Karpas-422 (cell line): Measurements from ENCODE around the gene RBM11. TPM values are rescaled to one million over a fixed set of nuclear protein-coding genes. Genes with fewer than 3 reads are reported as not detected.

ENCODE experiments used
- DNase-seq: peaks from one replicate; pipeline ENCODE4 v3.0.0-alpha.2; 2015
- H2AFZ ChIP-seq: fragments of 200-600 bp; sonication (generic); 2 replicates; pipeline ENCODE4 v1.6.1; 2014; ENCODE audit warnings: antibody characterized with exemption, low read length, mixed read lengths
- H3K27ac ChIP-seq: fragments of 200-600 bp; sonication (generic); 2 replicates; pipeline ENCODE4 v1.5.1; 2014; ENCODE audit warnings: mild to moderate bottlenecking, low read length, moderate library complexity
- H3K27me3 ChIP-seq: fragments of 200-600 bp; sonication (generic); 2 replicates; pipeline ENCODE4 v1.6.1; 2014; ENCODE audit warnings: low read length, mixed read lengths
- H3K36me3 ChIP-seq: fragments of 200-600 bp; sonication (generic); 2 replicates; pipeline ENCODE4 v1.6.1; 2014; ENCODE audit warnings: low read length, mixed read lengths; ENCODE audit not compliant: insufficient read depth
- H3K4me1 ChIP-seq: fragments of 200-600 bp; sonication (generic); 2 replicates; pipeline ENCODE4 v1.6.1; 2014; ENCODE audit warnings: mild to moderate bottlenecking, low read length, mixed read lengths
- H3K4me2 ChIP-seq: fragments of 200-600 bp; sonication (generic); 2 replicates; pipeline ENCODE4 v1.6.1; 2014; ENCODE audit warnings: low read length, low read depth, mild to moderate bottlenecking; ENCODE audit not compliant: poor library complexity, severe bottlenecking
- H3K4me3 ChIP-seq: fragments of 200-600 bp; sonication (generic); 2 replicates; pipeline ENCODE4 v1.5.1; 2014; ENCODE audit warnings: mild to moderate bottlenecking, antibody characterized with exemption, low read length, mixed read lengths
- H3K79me2 ChIP-seq: fragments of 200-600 bp; sonication (generic); 2 replicates; pipeline ENCODE4 v1.6.1; 2014; ENCODE audit warnings: mild to moderate bottlenecking, low read length, mixed read lengths
- H3K9ac ChIP-seq: fragments of 200-600 bp; sonication (generic); 2 replicates; pipeline ENCODE4 v1.6.0; 2014; ENCODE audit warnings: low read length
- H3K9me2 ChIP-seq: fragments of 200-600 bp; sonication (generic), shearing (Covaris generic); replicated peaks from 2 replicates; pipeline ENCODE4 v1.6.0; 2014; ENCODE audit warnings: mild to moderate bottlenecking, low read length, moderate library complexity; ENCODE audit not compliant: insufficient read depth
- H3K9me3 ChIP-seq: fragments of 300-700, 200-600 bp; sonication (generic); 2 replicates; pipeline ENCODE4 v1.6.1; 2014; ENCODE audit warnings: low read length, mixed read lengths
- H4K20me1 ChIP-seq: fragments of 200-600 bp; sonication (generic); 2 replicates; pipeline ENCODE4 v1.6.1; 2014; ENCODE audit warnings: mild to moderate bottlenecking, antibody characterized with exemption, low read length, low read depth; ENCODE audit not compliant: insufficient read depth
- total RNA-seq: library from RNA; depleted of rRNA; stranded (reverse); fragments of >200 nt; shearing (Covaris generic); gene quantifications from 2 replicates; pipeline ENCODE4 v1.2.3, GENCODE V29; 2014; ENCODE audit warnings: low replicate concordance

RBM11 gene
- total RNA-seq, 1 experiment from 2014 or later: not detected

DNA sequence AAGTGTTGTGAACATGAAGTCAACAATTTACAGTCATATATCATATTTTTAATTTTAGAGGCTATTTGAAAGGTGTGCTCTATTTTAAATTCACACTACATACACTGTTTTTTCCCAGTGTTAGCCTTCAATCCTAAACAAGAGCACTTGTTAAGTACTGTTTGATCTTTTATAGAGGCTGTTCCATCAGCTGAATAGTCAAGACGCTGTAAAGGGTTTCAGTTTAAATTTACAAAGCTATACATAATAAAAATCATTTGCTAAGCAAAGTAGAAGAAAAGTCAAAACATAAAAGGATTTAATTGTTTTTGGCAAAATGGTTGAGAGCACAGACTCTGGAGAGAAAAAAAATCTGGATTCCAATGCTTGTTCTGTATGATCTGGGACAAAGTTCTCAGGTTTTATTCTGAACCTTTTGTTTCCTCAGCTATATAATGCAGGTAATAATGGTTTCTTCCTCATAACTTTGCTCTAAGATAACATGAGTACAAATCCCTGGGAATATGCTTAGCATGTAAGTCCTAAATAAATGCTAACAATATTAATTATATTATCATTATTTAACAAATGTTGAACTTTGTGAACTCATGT is 44.3 kb downstream of the RBM11 start:
- no peaks in the 10 kb centered on the region for H3K36me3 ChIP-seq
- no peaks in the 10 kb centered on the region for H3K9me3 ChIP-seq
- no peaks in the 10 kb centered on the region for H3K9me2 ChIP-seq
- H3K79me2 ChIP-seq: no peaks in the 10 kb centered on the region
- no peak for DNase-seq
- no peak overlapping the region for H3K27ac ChIP-seq
- H4K20me1 ChIP-seq: no peaks in the 10 kb centered on the region
- H3K4me1 ChIP-seq: no peaks in the 10 kb centered on the region
- no peaks in the 10 kb centered on the region for H3K27me3 ChIP-seq
- H2AFZ ChIP-seq: no peak overlapping the region
- no peak overlapping the region for H3K4me2 ChIP-seq
- no peak overlapping the region for H3K9ac ChIP-seq
- H3K4me3 ChIP-seq: no peak overlapping the region

GRCh38 chr21:14262039-14262438 is 46.1 kb downstream of the RBM11 start:
- no peak for DNase-seq
- Histone ChIP-seq H3K9ac (no peak overlapping the region), H3K4me3 (no peak overlapping the region), H3K9me2 (no peaks in the 10 kb centered on the region), H3K27me3 (no peaks in the 10 kb centered on the region), H3K4me2 (no peak overlapping the region), H3K9me3 (no peaks in the 10 kb centered on the region), H3K79me2 (no peaks in the 10 kb centered on the region), H3K36me3 (no peaks in the 10 kb centered on the region), H3K27ac (no peak overlapping the region), H3K4me1 (no peaks in the 10 kb centered on the region), H4K20me1 (no peaks in the 10 kb centered on the region), H2AFZ (no peak overlapping the region)

DNA sequence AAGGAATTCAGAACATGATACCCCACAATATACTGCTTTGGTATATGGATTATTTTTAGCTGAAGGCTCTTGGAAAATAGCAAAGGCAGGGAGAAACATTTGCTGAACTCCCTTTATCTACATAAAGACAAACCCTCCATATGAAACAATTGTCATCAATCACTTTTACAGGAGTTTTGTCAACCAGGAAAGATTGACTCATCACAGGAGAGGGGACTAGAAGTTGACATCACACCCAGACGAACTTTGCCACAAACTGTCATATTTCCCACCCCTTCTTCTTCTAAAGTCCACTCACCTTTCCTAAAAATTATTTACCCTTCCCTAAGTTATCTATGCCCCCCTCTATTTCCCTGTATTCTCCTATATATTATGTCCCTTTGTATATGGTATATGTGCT is 47.9 kb downstream of the RBM11 start:
- H3K9me3 ChIP-seq: no peaks in the 10 kb centered on the region
- DNase-seq: no peak
- H2AFZ ChIP-seq: no peak overlapping the region
- no peaks in the 10 kb centered on the region for H3K36me3 ChIP-seq
- no peaks in the 10 kb centered on the region for H3K9me2 ChIP-seq
- H3K27ac ChIP-seq: no peak overlapping the region
- H3K9ac ChIP-seq: no peak overlapping the region
- no peaks in the 10 kb centered on the region for H3K27me3 ChIP-seq
- no peaks in the 10 kb centered on the region for H3K79me2 ChIP-seq
- H3K4me1 ChIP-seq: no peaks in the 10 kb centered on the region
- no peaks in the 10 kb centered on the region for H4K20me1 ChIP-seq
- H3K4me3 ChIP-seq: no peak overlapping the region
- no peak overlapping the region for H3K4me2 ChIP-seq

DNA sequence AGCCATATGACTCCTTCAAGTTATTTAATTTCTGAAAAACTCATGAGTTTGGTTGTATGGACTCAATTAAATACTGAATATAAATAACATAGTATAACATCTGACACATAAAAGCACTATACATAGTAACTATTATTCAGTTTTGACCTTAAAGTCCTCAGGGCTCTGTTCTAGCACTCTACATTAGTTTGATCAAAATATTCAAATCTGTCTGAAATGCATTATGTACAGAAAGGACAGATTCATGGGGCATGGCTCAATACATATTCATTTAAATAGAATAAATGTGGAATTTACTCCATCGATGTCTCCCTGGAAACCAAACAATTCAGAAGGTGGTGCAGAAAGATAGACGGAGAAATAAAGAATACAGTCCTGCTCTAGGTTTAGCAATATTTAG is 49.1 kb downstream of the RBM11 start:
- no peaks in the 10 kb centered on the region for H4K20me1 ChIP-seq
- H3K9me2 ChIP-seq: no peaks in the 10 kb centered on the region
- no peak overlapping the region for H3K4me2 ChIP-seq
- H3K9ac ChIP-seq: no peak overlapping the region
- H2AFZ ChIP-seq: no peak overlapping the region
- H3K36me3 ChIP-seq: no peaks in the 10 kb centered on the region
- H3K27ac ChIP-seq: no peak overlapping the region
- H3K4me3 ChIP-seq: no peak overlapping the region
- H3K9me3 ChIP-seq: no peaks in the 10 kb centered on the region
- H3K27me3 ChIP-seq: no peaks in the 10 kb centered on the region
- no peaks in the 10 kb centered on the region for H3K79me2 ChIP-seq
- DNase-seq: no peak
- H3K4me1 ChIP-seq: no peaks in the 10 kb centered on the region

- no peaks in the 10 kb centered on the region for H3K79me2 ChIP-seq
- no peak overlapping the region for H3K4me3 ChIP-seq
- H3K4me2 ChIP-seq: no peak overlapping the region
- H3K9me3 ChIP-seq: no peaks in the 10 kb centered on the region
- no peaks in the 10 kb centered on the region for H3K9me2 ChIP-seq
- no peak for DNase-seq
- H3K27ac ChIP-seq: no peak overlapping the region
- no peak overlapping the region for H3K9ac ChIP-seq
- no peaks in the 10 kb centered on the region for H3K36me3 ChIP-seq
- no peaks in the 10 kb centered on the region for H4K20me1 ChIP-seq
- no peaks in the 10 kb centered on the region for H3K27me3 ChIP-seq
- no peaks in the 10 kb centered on the region for H3K4me1 ChIP-seq
- no peak overlapping the region for H2AFZ ChIP-seq
Observed at GRCh38 chr21:14267076-14267475, 51.1 kb downstream of the RBM11 start.

DNA sequence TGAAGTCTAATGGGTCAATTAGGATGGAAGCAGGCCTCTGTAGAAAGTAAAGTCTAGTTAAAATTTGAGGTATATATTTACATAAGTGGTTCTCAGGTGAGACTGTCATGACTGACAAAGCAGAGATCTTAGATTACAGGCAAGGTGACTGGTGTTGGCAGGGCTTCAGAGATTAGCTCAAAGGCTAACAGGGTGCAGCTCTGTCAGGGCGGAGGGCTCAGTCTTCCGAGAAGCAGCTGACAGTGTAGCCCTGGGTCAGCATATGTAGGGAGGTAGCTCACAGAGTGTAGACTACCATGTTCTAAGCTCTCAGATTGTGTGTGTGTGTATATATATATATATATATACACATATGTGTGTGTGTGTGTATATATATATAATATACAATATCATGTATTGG is 54.7 kb downstream of the RBM11 start:
- Histone ChIP-seq H3K36me3 (no peaks in the 10 kb centered on the region), H2AFZ (no peak overlapping the region), H4K20me1 (no peaks in the 10 kb centered on the region), H3K4me3 (no peak overlapping the region), H3K4me1 (no peaks in the 10 kb centered on the region), H3K27ac (no peak overlapping the region), H3K79me2 (no peaks in the 10 kb centered on the region), H3K27me3 (no peaks in the 10 kb centered on the region), H3K9ac (no peak overlapping the region), H3K9me2 (no peaks in the 10 kb centered on the region), H3K4me2 (no peak overlapping the region), H3K9me3 (no peaks in the 10 kb centered on the region)
- no peak for DNase-seq

DNA sequence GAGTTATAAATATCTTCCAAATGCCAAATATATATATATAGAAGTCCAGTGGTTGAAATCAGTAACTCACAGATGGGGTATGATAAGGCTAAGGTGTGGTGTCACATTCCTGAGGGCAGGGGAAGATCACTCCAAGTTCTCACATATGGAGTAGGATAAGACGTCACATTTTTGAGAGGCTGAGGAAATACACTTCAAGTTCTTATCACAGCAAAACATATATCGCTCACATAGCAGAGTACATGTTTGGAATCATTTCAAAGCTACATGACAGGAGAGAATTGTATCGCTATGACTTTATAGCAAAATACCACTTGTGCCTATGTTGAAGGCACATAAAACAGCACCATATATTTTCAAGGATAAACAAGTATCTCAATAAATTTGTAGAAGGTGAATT is 55.1 kb downstream of the RBM11 start:
- Histone ChIP-seq H3K27me3 (no peaks in the 10 kb centered on the region), H3K9me3 (no peaks in the 10 kb centered on the region)

DNA sequence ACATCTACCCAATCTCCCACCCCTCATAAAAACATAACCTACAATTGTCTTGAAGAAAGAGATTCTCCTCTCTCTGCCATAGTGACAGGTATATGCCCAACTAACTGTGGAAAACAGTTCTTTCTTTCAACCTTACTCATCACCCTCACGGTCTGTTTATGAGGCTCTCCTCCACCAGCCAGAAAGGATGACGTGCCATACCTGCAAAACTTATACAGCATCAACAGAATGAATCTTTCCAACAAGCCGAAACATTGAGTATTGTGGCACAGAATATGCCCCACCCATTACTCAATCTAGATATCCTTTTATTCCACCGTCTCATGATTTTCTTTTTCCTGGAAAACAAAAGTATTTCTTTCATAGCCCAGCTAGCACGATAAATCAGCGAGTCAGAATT is 55.7 kb downstream of the RBM11 start:
- Histone ChIP-seq H3K79me2 (no peaks in the 10 kb centered on the region), H3K36me3 (no peaks in the 10 kb centered on the region), H3K27me3 (no peaks in the 10 kb centered on the region), H3K9ac (no peak overlapping the region), H2AFZ (no peak overlapping the region), H4K20me1 (no peaks in the 10 kb centered on the region), H3K4me2 (no peak overlapping the region), H3K9me2 (no peaks in the 10 kb centered on the region), H3K27ac (no peak overlapping the region), H3K4me1 (no peaks in the 10 kb centered on the region), H3K4me3 (no peak overlapping the region), H3K9me3 (no peaks in the 10 kb centered on the region)
- no peak for DNase-seq

More for the DNA sequence above, 55.1 kb downstream of the RBM11 start:
- Histone ChIP-seq H3K4me2 (no peak overlapping the region), H3K9me2 (no peaks in the 10 kb centered on the region), H3K9ac (no peak overlapping the region), H3K36me3 (no peaks in the 10 kb centered on the region), H4K20me1 (no peaks in the 10 kb centered on the region), H3K4me3 (no peak overlapping the region), H3K27ac (no peak overlapping the region), H2AFZ (no peak overlapping the region), H3K79me2 (no peaks in the 10 kb centered on the region), H3K4me1 (no peaks in the 10 kb centered on the region)
- no peak for DNase-seq
